MM.1S (cell line): ENCODE data around the gene RHOBTB3.

ENCODE experiments used
- EZH2 ChIP-seq: fragments of 300-600 bp; sonication (generic); optimal IDR thresholded peaks from 2 replicates; pipeline ENCODE3; 2017; ENCODE audit warnings: low read depth, mild to moderate bottlenecking, antibody characterized with exemption, low read length, mixed read lengths
- EZH2phosphoT487 ChIP-seq: fragments of 300-600 bp; sonication (generic); IDR thresholded peaks from 2 replicates; pipeline ENCODE4 v1.6.1; 2018; ENCODE audit warnings: antibody characterized with exemption, low read length
- TF ChIP-seq, protein P1 (sequence below): fragments of 300-600 bp; sonication (generic); IDR thresholded peaks from 2 replicates; pipeline ENCODE4 v1.5.1; 2016; ENCODE audit warnings: antibody characterized with exemption, low read length, mixed read lengths

GRCh38 chr5:95730730-95731570 is at the start of gene RHOBTB3:
- TF ChIP-seq, protein P1, sequence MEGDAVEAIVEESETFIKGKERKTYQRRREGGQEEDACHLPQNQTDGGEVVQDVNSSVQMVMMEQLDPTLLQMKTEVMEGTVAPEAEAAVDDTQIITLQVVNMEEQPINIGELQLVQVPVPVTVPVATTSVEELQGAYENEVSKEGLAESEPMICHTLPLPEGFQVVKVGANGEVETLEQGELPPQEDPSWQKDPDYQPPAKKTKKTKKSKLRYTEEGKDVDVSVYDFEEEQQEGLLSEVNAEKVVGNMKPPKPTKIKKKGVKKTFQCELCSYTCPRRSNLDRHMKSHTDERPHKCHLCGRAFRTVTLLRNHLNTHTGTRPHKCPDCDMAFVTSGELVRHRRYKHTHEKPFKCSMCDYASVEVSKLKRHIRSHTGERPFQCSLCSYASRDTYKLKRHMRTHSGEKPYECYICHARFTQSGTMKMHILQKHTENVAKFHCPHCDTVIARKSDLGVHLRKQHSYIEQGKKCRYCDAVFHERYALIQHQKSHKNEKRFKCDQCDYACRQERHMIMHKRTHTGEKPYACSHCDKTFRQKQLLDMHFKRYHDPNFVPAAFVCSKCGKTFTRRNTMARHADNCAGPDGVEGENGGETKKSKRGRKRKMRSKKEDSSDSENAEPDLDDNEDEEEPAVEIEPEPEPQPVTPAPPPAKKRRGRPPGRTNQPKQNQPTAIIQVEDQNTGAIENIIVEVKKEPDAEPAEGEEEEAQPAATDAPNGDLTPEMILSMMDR = no peak
- TF ChIP-seq EZH2 = no peak
- TF ChIP-seq EZH2phosphoT487 = no peak
